ENCODE data around the gene SHKBP1. TPM values are rescaled to one million over a fixed set of nuclear protein-coding genes. Genes with fewer than 3 reads are reported as not detected.
A peak's percentile ranks its signal among the peaks of the same experiment; 100 is the strongest.

SHKBP1 gene
- total RNA-seq, 1 donor from 2014 or later, result 51.6 TPM

GRCh38 chr19:40598121-40598917, 21.6 kb downstream of the SHKBP1 start:
- Histone ChIP-seq H3K27ac (peak overlapping the region; percentile 60), H3K4me1 (peaks cover 63% of the 10 kb centered on the region)
- intact Hi-C loops (cut with DNase I), result loop anchor here (5.0 kb wide), 1 partner anchor 66 kb away; no protein-coding TSS in a partner anchor

GRCh38 chr19:40598918-40599307, 22.2 kb downstream of the SHKBP1 start:
- Histone ChIP-seq H3K4me3 (peak overlapping the region in 1 of 2 donors; percentile 30), H3K27ac (peak overlapping the region; percentile 97), H3K27me3 (no peaks in the 10 kb centered on the region), H3K4me1 (peaks cover 64% of the 10 kb centered on the region), H3K9me3 (no peaks in the 10 kb centered on the region), H3K36me3 (no peaks in the 10 kb centered on the region)
- intact Hi-C loops (cut with DNase I), result loop anchor here (5.0 kb wide), 1 partner anchor 67 kb away; no protein-coding TSS in a partner anchor
- DNase-seq (ENCODE audit: extremely low spot score in 2 of 2), result no peak
- TF ChIP-seq CTCF (IDR thresholded peaks at IDR 0.05) (no peak), POLR2A (IDR thresholded peaks at IDR 0.05) (no peak), POLR2AphosphoS5 (IDR thresholded peaks at IDR 0.05; ENCODE audit: insufficient read depth in 1 of 2, low read depth in 1 of 2) (no peak)

More at GRCh38 chr19:40598121-40598917, 21.6 kb downstream of the SHKBP1 start:
- no peaks in the 10 kb centered on the region for H3K9me3 ChIP-seq
- peak overlapping the region; percentile 30 to 46 for H3K4me3 ChIP-seq
- H3K27me3 ChIP-seq, result no peaks in the 10 kb centered on the region
- TF ChIP-seq CTCF (IDR thresholded peaks at IDR 0.05) (peak; percentile 79 to 97 (median 95)), POLR2AphosphoS5 (IDR thresholded peaks at IDR 0.05; ENCODE audit: insufficient read depth in 1 of 2, low read depth in 1 of 2) (peak in 1 of 2 donors; percentile 67), POLR2A (IDR thresholded peaks at IDR 0.05) (no peak)
- no peak for DNase-seq (ENCODE audit: extremely low spot score in 2 of 2)
- no peaks in the 10 kb centered on the region for H3K36me3 ChIP-seq

GRCh38 chr19:40599331-40599901, 22.7 kb downstream of the SHKBP1 start:
- Histone ChIP-seq H3K4me3 (peak overlapping the region in 1 of 2 donors; percentile 69), H3K27ac (peak overlapping the region; percentile 97), H3K36me3 (no peaks in the 10 kb centered on the region), H3K9me3 (no peaks in the 10 kb centered on the region), H3K27me3 (no peaks in the 10 kb centered on the region), H3K4me1 (peaks cover 67% of the 10 kb centered on the region)
- no peak for TF ChIP-seq POLR2A (IDR thresholded peaks at IDR 0.05)
- no peak for TF ChIP-seq POLR2AphosphoS5 (IDR thresholded peaks at IDR 0.05; ENCODE audit: insufficient read depth in 1 of 2, low read depth in 1 of 2)
- no peak for TF ChIP-seq CTCF (IDR thresholded peaks at IDR 0.05)
- intact Hi-C loops (cut with DNase I), result loop anchor here (5.0 kb wide), 1 partner anchor 67 kb away; no protein-coding TSS in a partner anchor
- DNase-seq (ENCODE audit: extremely low spot score in 2 of 2), result no peak

- Histone ChIP-seq H3K27ac (peak overlapping the region; percentile 97), H3K36me3 (no peaks in the 10 kb centered on the region), H3K9me3 (no peaks in the 10 kb centered on the region), H3K4me1 (peaks cover 74% of the 10 kb centered on the region), H3K27me3 (no peaks in the 10 kb centered on the region), H3K4me3 (peak overlapping the region; percentile 69 to 78)
- DNase-seq (ENCODE audit: extremely low spot score in 2 of 2), result no peak
- intact Hi-C loops (cut with DNase I), result loop anchor here (5.0 to 10.0 kb wide), 2 partner anchors 68 to 165 kb away; no protein-coding TSS in a partner anchor
- TF ChIP-seq CTCF (IDR thresholded peaks at IDR 0.05) (no peak), POLR2AphosphoS5 (IDR thresholded peaks at IDR 0.05; ENCODE audit: insufficient read depth in 1 of 2, low read depth in 1 of 2) (no peak), POLR2A (IDR thresholded peaks at IDR 0.05) (no peak)
Observed at GRCh38 chr19:40599902-40600569, 23.4 kb downstream of the SHKBP1 start.
